GM12878 (cell line): ENCODE data around the gene SCAMP1. TPM values are rescaled to one million over a fixed set of nuclear protein-coding genes. Genes with fewer than 3 reads are reported as not detected.

Experiments
- ATAC-seq: fragments of 200-7000 bp; cut with Tn5 transposase; 3 replicates; pipeline ENCODE4 v1.9.1; 2020; ENCODE audit warnings: mild to moderate bottlenecking, moderate library complexity
- BruUV-seq: library from RNA; stranded (reverse); fragments of 400-500 nt; replicated peaks from 2 replicates; lab custom pipeline; 2021; lab: Mats Ljungman, UMichigan
- CTCF ChIA-PET: fragments of 300-600 bp; sonication (Branson Sonifier 250); formaldehyde crosslinking; extraction: SDS; loops from one replicate; lab custom pipeline; 2021; ENCODE audit warnings: inconsistent platforms; lab: Yijun Ruan, JAX
- POLR2A ChIA-PET: fragments of 350-600 bp; formaldehyde crosslinking; extraction: SDS; loops from one replicate; lab custom pipeline; 2021; ENCODE audit warnings: inconsistent platforms; lab: Charles Lee
- RAD21 ChIA-PET: fragments of 300-600 bp; sonication (Branson Sonifier 250); formaldehyde crosslinking; loops from one replicate; lab custom pipeline; 2023; ENCODE audit warnings: antibody characterized with exemption; ENCODE audit not compliant: unreplicated experiment; lab: Charles Lee
- SMC1A ChIA-PET: fragments of 300-600 bp; sonication (Branson Sonifier 250); formaldehyde crosslinking; loops from one replicate; lab custom pipeline; 2023; ENCODE audit not compliant: unreplicated experiment, uncharacterized antibody; lab: Charles Lee
- DNase-seq: peaks from one replicate; pipeline ENCODE4 v3.0.0-alpha.2; 2011; ENCODE audit warnings: low read depth, low spot score
- FAIRE-seq: peaks from 3 replicates; lab custom pipeline; 2011; peaks lifted over from hg19 to GRCh38; lab: Jason Lieb, UNC
- H2AFZ ChIP-seq: 2 replicates; pipeline ENCODE4 v1.6.0; 2011; ENCODE audit warnings: low read depth, low read length, control low read depth; ENCODE audit not compliant: control insufficient read depth
- H3K27ac ChIP-seq: 2 replicates; pipeline ENCODE4 v1.5.1; 2011; ENCODE audit warnings: control low read depth; ENCODE audit not compliant: control insufficient read depth, insufficient read depth
- H3K27me3 ChIP-seq, 2 experiments: replicated peaks in 1 of 2; 2 replicates each; pipeline versions ENCODE4 v1.6.0 to v1.6.1; 2011; ENCODE audit warnings: low read length in 1 of 2; ENCODE audit not compliant: control insufficient read depth in 2 of 2, insufficient read depth in 2 of 2
- H3K36me3 ChIP-seq, 2 experiments: 2 replicates each; pipeline ENCODE4 v1.5.1; 2011; ENCODE audit warnings: low read length in 1 of 2; ENCODE audit not compliant: control insufficient read depth in 2 of 2, insufficient read depth in 2 of 2
- H3K4me1 ChIP-seq: 2 replicates; pipeline ENCODE4 v1.6.1; 2011; ENCODE audit warnings: mild to moderate bottlenecking, low read length, moderate library complexity, mixed read lengths; ENCODE audit not compliant: control insufficient read depth, insufficient read depth
- H3K4me2 ChIP-seq: 2 replicates; pipeline ENCODE4 v1.6.0; 2011; ENCODE audit warnings: control low read depth; ENCODE audit not compliant: control insufficient read depth, insufficient read depth
- H3K4me3 ChIP-seq: fragments of 200-600 bp; sonication (generic); 2 replicates; pipeline ENCODE4 v1.5.1; 2016
- H3K79me2 ChIP-seq: 2 replicates; pipeline ENCODE4 v1.6.0; 2011; ENCODE audit warnings: low read length; ENCODE audit not compliant: control insufficient read depth, insufficient read depth
- H3K9ac ChIP-seq: 2 replicates; pipeline ENCODE4 v1.8.0; 2011; ENCODE audit warnings: low read length, control low read depth, mixed read lengths; ENCODE audit not compliant: control insufficient read depth, insufficient read depth
- H3K9me3 ChIP-seq: replicated peaks from 3 replicates; pipeline ENCODE4 v1.5.1; 2011; ENCODE audit warnings: mild to moderate bottlenecking, low read length; ENCODE audit not compliant: control insufficient read depth, insufficient read depth
- H4K20me1 ChIP-seq: 2 replicates; pipeline ENCODE4 v1.6.0; 2011; ENCODE audit not compliant: control insufficient read depth, insufficient read depth
- IRF3 ChIP-seq: fragments of 450-650 bp; IDR thresholded peaks from 2 replicates; pipeline ENCODE4 v1.6.1; 2014; ENCODE audit warnings: mild to moderate bottlenecking
- KLF5 ChIP-seq: fragments of 450-650 bp; IDR thresholded peaks from 2 replicates; pipeline ENCODE4 v1.6.1; 2014; ENCODE audit warnings: mild to moderate bottlenecking; ENCODE audit not compliant: partially characterized antibody
- PML ChIP-seq: IDR thresholded peaks from 2 replicates; pipeline ENCODE4 v1.6.1; 2012; ENCODE audit warnings: low read length, inconsistent platforms
- POLR2A ChIP-seq: IDR thresholded peaks from 2 replicates; pipeline ENCODE4 v1.6.1; 2011; ENCODE audit warnings: low read depth, mild to moderate bottlenecking, low read length
- USF2 ChIP-seq: IDR thresholded peaks from 2 replicates; pipeline ENCODE4 v1.6.1; 2011; ENCODE audit warnings: low read depth, low read length, improper control_type of control experiment, borderline replicate concordance
- WGBS: methylation state at CpG from one replicate; pipeline ENCODE4 v1.1.6; 2016; ENCODE audit warnings: low lambda C conversion rate; ENCODE audit not compliant: insufficient replicate concordance, insufficient coverage; ENCODE audit errors: missing lambda C conversion rate; 5-methylcytosine and 5-hydroxymethylcytosine counted together
- in situ Hi-C: fragments of 300-500 bp; cut with MboI; formaldehyde crosslinking; loops from 9 replicates; pipeline ENCODE4 v1.14.3; 2018; ENCODE audit warnings: mixed read lengths
- intact Hi-C: fragments of 100-400 bp; cut with micrococcal nuclease; formaldehyde crosslinking; loops from one replicate; pipeline ENCODE4 v1.14.2; 2022; ENCODE audit not compliant: unreplicated experiment
- polyA plus RNA-seq, 11 experiments: library from polyadenylated mRNA; depleted of rRNA in 4 of 11; unstranded in 6 of 11; stranded (reverse) in 5 of 11; fragments of >200 nt; fragmentation: Nextera tagmentation in 4 of 11; fragmentation: Illumina TruSeq in 1 of 11; extraction: Ambion mirVana in 4 of 11; extraction: Trizol in 1 of 11; gene quantifications; 1 replicate in 1 of 11; 2 replicates in 10 of 11; pipeline versions ENCODE4 v1.2.1 to v1.2.3, GENCODE V29; 2011 to 2016; ENCODE audit warnings: inconsistent platforms in 2 of 11, missing spikeins in 2 of 11, low read depth in 1 of 11
- total RNA-seq, 4 experiments: library from RNA; depleted of rRNA in 3 of 4; stranded (reverse); fragments of >200 nt in 3 of 4; fragmentation: Illumina TruSeq in 1 of 4; extraction: Trizol in 1 of 4; gene quantifications; 2 replicates each; pipeline versions ENCODE4 v1.2.1 to v1.2.3, GENCODE V29; 2013 to 2021

SCAMP1 gene
- total and polyA plus RNA-seq, 10 of the 15 experiments (the other 5 are each of a cell fraction or from before 2014, with no cell fraction given) = 6.4 to 27.9 (median 20.0) TPM

GRCh38 chr5:78509145-78509865, 148.9 kb downstream of the SCAMP1 start:
- H3K27me3 ChIP-seq = no peaks in the 10 kb centered on the region
- intact Hi-C loops = no loop called here
- peak overlapping the region; percentile 62; the same call in 1 of the 2 replicates for H2AFZ ChIP-seq
- ChIA-PET RAD21 (interaction anchor here (0.8 to 1.2 kb wide), 2 partner anchors 18 to 65 kb away, joined by 3 read pairs; no protein-coding TSS in a partner anchor), SMC1A (interaction anchor here (0.7 to 1.7 kb wide), 7 partner anchors 13 to 220 kb away, joined by 3 to 5 read pairs (median 3); no protein-coding TSS in a partner anchor), CTCF (interaction anchor here (0.8 to 1.8 kb wide), 4 partner anchors 12 to 24 kb away, joined by 3 to 4 read pairs (median 4); no protein-coding TSS in a partner anchor), POLR2A (interaction anchor here (0.8 kb wide), 1 partner anchor 227 kb away, joined by 3 read pairs; no protein-coding TSS in a partner anchor)
- in situ Hi-C loops = no loop called here
- TF ChIP-seq POLR2A (no peak), KLF5 (no peak), IRF3 (no peak), PML (no peak), USF2 (no peak)
- FAIRE-seq = no peak
- DNase-seq = no peak
- H4K20me1 ChIP-seq = 0 out of 2 replicates have a peak, but pooled peaks cover 5% of the 10 kb centered on the region
- no peak overlapping the region for H3K27ac ChIP-seq
- no peaks in the 10 kb centered on the region for H3K9me3 ChIP-seq
- no TSS peak for BruUV-seq
- ATAC-seq = no peak
- H3K4me1 ChIP-seq = peaks cover 9% of the 10 kb centered on the region
- peak overlapping the region; percentile 88 for H3K4me2 ChIP-seq
- no peak overlapping the region for H3K4me3 ChIP-seq
- H3K36me3 ChIP-seq = peaks cover 0 to 9% of the 10 kb centered on the region in 2 experiments; a peak in 2 of 4 replicates
- H3K9ac ChIP-seq = no peak overlapping the region
- WGBS = 77% methylated on average over 18 of the region's 18 CpGs
- no peaks in the 10 kb centered on the region; the same call in 1 of the 2 replicates for H3K79me2 ChIP-seq
